GM21825 (cell line): ENCODE data around the gene RP2.

Experiments
- ATAC-seq: cut with Tn5 transposase; IDR thresholded peaks from one replicate; pipeline ENCODE4 v1.9.1; 2021; ENCODE audit warnings: mild to moderate bottlenecking, moderate library complexity; ENCODE audit not compliant: unreplicated experiment

Gene RP2

GRCh38 chrX:46841346-46841745 lies 4.5 kb downstream of the RP2 start:
- ATAC-seq: no peak

DNA sequence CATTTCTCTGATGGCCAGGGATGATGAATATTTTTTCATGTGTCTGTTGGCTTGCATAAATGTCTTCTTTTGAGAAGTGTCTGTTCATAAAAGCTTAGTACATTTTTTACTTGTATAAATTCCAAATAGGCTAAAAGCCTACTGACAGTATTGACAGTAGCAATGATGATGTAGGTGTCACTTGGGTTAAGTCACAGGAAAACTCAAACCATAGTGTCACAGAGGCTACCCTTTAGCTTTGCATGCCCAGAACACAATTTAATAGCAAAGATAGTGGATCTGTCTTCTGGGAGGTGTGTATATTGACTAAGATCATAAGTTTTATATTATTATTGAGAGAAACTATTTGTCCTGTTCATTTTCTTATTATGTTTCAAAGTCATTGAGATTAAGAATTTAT lies 8.1 kb downstream of the RP2 start:
- no peak for ATAC-seq

- ATAC-seq: no peak
Measured at GRCh38 chrX:46849933-46850332, 13.1 kb downstream of the RP2 start.

- ATAC-seq: no peak
Measured at GRCh38 chrX:46850771-46851170, 13.9 kb downstream of the RP2 start.

DNA sequence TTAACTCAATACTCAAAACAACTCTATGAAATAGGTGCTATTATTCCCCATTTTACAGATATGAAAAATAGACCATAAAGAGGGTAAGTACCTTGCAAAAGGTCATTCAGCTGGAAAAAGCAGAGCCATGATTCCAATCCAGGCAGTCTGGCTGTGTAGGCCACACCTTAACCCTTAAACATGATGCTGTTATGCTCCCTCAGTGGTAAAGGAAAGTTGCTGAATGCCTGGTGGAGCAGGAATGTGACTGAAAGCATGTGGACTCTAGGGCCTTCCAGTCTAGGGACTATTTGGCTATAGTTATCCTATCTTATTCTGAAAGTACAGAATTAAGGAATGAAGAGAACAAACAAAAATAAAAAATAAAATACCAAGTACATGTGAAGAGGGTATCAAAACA lies 19.6 kb downstream of the RP2 start:
- no peak for ATAC-seq

- no peak for ATAC-seq
Measured at GRCh38 chrX:46860557-46860956, 23.7 kb downstream of the RP2 start.

- no peak for ATAC-seq
Measured at GRCh38 chrX:46863072-46863471, 26.2 kb downstream of the RP2 start.

DNA sequence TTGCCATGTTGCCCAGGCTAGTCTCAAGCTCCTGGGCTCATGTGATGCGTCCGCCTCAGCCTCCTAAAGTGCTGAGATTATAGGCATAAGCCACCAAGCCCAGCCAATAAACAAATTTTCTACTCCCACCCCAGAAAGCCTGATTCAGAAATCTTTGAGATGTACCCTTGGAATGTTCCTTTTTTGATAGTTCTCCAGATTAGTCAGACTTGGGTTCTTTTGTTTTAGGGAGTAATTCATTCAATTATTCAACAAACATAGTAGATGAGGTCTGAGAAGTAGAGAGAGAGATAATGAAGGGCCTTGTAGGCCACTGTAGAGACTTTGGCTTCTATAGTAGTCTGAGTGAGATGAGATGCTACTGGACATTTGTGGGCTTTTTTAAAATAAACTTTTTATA lies 27.8 kb downstream of the RP2 start:
- ATAC-seq: no peak

DNA sequence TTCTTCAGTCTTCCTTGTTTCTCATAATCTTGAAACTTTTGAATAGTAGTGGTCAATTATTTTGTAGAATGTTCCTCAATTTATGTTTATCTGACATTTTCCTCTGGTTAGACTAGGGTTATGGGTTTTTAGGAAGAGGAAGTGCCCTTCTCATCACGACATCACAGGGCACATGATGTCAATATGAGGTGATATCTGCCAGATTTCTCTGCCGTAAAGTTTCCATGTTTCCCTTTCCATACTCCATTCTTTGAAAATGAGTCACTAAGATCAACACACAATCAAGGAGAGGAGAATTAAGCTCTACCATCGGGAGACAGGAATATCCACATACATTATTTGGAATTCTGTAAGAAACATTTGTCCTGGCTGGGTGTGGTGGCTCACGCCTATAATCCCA lies 28.4 kb downstream of the RP2 start:
- ATAC-seq: no peak

GRCh38 chrX:46866726-46867125 lies 29.9 kb downstream of the RP2 start:
- no peak for ATAC-seq

GRCh38 chrX:46873746-46874145 lies 36.9 kb downstream of the RP2 start:
- ATAC-seq: no peak

DNA sequence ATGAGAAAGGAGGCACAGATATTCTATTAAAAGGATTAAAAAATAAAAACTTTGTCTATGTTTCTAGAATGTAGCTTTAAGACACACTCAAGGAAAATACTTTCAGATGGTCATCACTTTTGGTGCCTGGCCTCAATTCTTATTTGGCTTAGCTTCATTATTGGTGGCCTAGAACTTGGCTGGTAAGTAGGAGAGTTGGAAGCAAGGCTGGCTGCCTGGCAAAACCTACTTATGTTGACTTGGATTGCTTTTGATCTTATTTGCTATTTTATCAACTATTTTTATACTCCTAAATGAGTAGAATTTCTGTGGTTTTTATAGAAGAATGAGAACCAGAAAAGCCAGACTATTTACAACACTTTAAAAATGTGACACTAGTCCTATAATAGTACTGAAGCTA lies 40.1 kb downstream of the RP2 start:
- no peak for ATAC-seq

- ATAC-seq: no peak
Measured at GRCh38 chrX:46882266-46882665, 45.4 kb downstream of the RP2 start.

DNA sequence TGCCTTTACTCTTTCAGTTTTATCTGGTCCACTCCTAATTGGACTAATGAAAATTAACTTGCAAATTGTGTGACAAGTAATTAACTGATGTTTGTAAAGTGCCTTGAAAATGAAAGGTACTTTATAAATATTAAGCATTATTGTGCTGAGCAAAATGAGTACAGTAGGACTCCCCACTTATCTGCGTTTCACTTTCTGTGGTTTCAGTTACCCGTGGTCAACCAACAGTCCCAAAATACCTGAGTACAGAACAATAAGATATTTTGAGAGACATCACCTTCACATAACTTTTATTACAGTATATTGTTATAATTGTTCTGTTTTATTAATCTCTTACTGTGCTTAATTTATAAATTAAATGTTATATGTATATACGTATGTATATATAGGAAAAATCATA lies 48.0 kb downstream of the RP2 start:
- ATAC-seq: no peak

GRCh38 chrX:46898207-46898606 lies 61.4 kb downstream of the RP2 start:
- ATAC-seq: no peak

- ATAC-seq: peak; percentile 88
Measured at GRCh38 chrX:46903458-46904242, 66.8 kb downstream of the RP2 start.

DNA sequence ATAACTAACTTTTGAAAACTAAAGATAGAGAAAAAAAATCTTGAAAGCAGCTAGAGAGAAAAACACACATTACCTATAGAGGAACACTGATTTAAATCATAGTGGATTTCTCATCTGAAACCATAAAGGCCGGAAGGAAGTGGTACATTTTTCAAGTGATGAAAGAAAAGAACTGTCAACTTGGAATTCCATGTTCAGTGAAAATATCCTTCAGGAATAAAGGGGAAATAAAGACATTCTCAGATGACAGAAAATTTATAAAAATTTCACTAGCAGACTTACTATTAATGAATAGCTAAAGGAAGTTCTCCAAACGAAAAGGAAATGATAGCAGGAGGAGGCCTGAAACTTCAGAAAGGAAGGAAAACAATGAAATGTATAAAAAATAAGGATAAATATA lies 67.8 kb downstream of the RP2 start:
- ATAC-seq: no peak

GRCh38 chrX:46910415-46910814 lies 73.6 kb downstream of the RP2 start:
- ATAC-seq: no peak

DNA sequence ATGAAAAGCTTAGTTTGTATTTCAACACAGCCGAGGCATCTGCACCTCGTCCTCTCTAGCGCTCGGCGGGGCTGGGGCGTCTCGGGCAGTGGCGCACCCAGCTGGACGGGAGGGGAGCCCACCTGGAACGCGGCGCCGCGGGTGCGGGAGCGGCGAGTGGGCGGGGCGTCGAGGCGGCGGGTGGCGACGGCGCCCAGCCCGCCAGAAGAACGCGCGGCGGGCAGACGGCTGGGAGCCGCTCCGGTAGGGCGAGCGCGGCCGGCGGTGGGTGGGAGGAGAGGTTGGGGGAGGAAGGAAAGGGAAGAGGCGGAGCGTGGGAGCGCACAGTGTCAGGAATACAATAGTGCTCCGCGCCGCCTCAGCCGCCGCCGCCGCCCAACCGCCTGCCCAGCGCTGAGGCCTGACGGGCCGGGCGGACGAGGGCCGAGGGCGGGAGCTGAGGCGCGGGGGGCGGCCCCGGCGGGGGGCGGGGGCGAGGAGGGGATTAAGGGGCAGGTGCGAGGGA lies 75.3 kb downstream of the RP2 start, which contains the start of gene JADE3:
TSS of gene JADE3 (plus strand) at position 324 of the 505 bp plus-strand sequence. CDS start 72,474 bp downstream, outside the sequence.
- ATAC-seq: no peak

GRCh38 chrX:46912603-46913491 lies 76.0 kb downstream of the RP2 start:
- no peak for ATAC-seq

DNA sequence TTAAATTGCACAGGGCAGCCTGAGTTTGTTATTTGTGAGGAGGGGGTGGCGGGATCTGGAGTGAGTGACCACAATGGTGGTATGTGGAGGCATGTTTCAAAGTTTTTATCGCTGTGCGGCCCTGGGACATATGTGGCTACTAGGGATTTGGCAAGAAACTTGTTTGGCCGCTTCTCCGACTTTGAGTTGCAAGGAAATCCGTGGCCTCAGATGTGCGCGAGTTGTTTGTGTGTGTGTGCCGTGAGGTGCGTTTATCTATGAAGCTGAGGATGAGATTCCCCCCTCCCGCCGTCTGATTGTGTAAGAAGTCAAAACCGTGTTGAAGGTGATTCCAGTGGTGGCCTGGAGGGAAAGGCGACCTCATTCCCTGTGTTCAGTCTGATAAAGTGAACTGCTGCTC lies 76.8 kb downstream of the RP2 start:
- ATAC-seq: no peak

DNA sequence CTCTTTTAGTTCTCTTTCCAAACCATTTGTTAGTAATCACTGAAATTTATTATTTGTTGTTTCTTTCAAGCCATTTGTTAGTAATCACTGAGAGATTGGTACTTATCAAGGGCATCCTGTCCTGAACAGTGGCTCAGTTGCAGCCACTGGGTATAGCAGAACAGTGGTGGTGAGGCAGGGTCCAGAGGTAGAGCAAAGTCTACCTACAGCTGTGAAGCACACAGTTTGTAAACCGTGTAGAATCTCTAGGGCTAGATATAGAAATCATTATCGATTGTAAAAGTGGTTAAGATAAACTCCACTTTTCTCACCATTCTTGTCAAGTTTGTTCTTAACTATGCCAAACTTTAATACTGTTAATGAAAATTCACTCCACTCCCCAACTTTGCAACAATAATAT lies 79.4 kb downstream of the RP2 start:
- no peak for ATAC-seq
